Vagina (tissue), 2 donors: ENCODE measurements around the gene BSN. TPM values are rescaled to one million over a fixed set of nuclear protein-coding genes. Genes with fewer than 3 reads are reported as not detected.

Experiments used
- DNase-seq, 2 donors: peaks; one replicate each; pipeline ENCODE4 v3.0.0-alpha.2; 2017; ENCODE audit errors: extremely low spot score in 2 of 2
- H3K27ac ChIP-seq: fragments of 200-600 bp; sonication (generic); one replicate; pipeline ENCODE4 v1.5.1; 2019
- H3K27me3 ChIP-seq: fragments of 200-600 bp; sonication (generic); one replicate; pipeline ENCODE4 v1.5.1; 2019
- H3K36me3 ChIP-seq, 2 donors: fragments of 200-600 bp; sonication (generic); one replicate each; pipeline ENCODE4 v1.5.1; 2017 to 2019
- H3K4me1 ChIP-seq: fragments of 200-600 bp; sonication (generic); one replicate; pipeline ENCODE4 v1.5.1; 2019
- H3K4me3 ChIP-seq, 2 donors: fragments of 200-600 bp; sonication (generic); 1 replicate in 1 of 2; 2 replicates in 1 of 2; pipeline ENCODE4 v1.5.1; 2016 to 2019
- H3K9me3 ChIP-seq: fragments of 200-600 bp; sonication (generic); one replicate; pipeline ENCODE4 v1.5.1; 2019
- CTCF ChIP-seq, 3 experiments: fragments of 450-650 bp in 2 of 3; fragments of 200-600 bp in 1 of 3; sonication (generic) in 1 of 3; IDR thresholded peaks; one replicate each; pipeline ENCODE4 v1.5.1; 2017 to 2019; ENCODE audit warnings: antibody characterized with exemption in 3 of 3, mild to moderate bottlenecking in 2 of 3, moderate library complexity in 2 of 3
- POLR2A ChIP-seq, 2 donors: fragments of 450-650 bp; IDR thresholded peaks; one replicate each; pipeline ENCODE4 v1.6.1; 2017; ENCODE audit warnings: antibody characterized with exemption in 2 of 2, mild to moderate bottlenecking in 2 of 2, moderate library complexity in 2 of 2
- POLR2AphosphoS5 ChIP-seq, 2 donors: sonication (generic); formaldehyde crosslinking; IDR thresholded peaks; one replicate each; pipeline ENCODE4 v1.9.0; 2017; ENCODE audit warnings: antibody characterized with exemption in 2 of 2, mild to moderate bottlenecking in 2 of 2, low read depth in 1 of 2; ENCODE audit not compliant: insufficient read depth in 1 of 2
- intact Hi-C: fragments of 100-400 bp; cut with DNase I; formaldehyde crosslinking; loops from one replicate; pipeline ENCODE4 v1.15.1; 2023
- total RNA-seq: library from RNA; depleted of rRNA; stranded (reverse); fragments of >200 nt; gene quantifications from one replicate; pipeline ENCODE4 v1.2.3, GENCODE V29; 2016

Gene BSN
- total RNA-seq, 1 donor from 2014 or later: 0.74 TPM

GRCh38 chr3:49673121-49673714 lies 118.9 kb downstream of the BSN start:
- DNase-seq: no peak
- H3K27ac ChIP-seq: peak overlapping the region; percentile 78
- TF ChIP-seq POLR2AphosphoS5 (IDR thresholded peaks at IDR 0.05; ENCODE audit: insufficient read depth in 1 of 2, low read depth in 1 of 2) (no peak), POLR2A (IDR thresholded peaks at IDR 0.05) (no peak), CTCF (IDR thresholded peaks at IDR 0.05) (no peak)
- intact Hi-C loops: loop anchor here (5.0 kb wide), 2 partner anchors 131 to 396 kb away; partner anchors contain the start of gene C3orf62
- peak overlapping the region; percentile 74 to 98 for H3K4me3 ChIP-seq
- peaks cover 0 to 17% of the 10 kb centered on the region in 2 donors for H3K36me3 ChIP-seq
- H3K9me3 ChIP-seq: no peaks in the 10 kb centered on the region
- H3K27me3 ChIP-seq: no peaks in the 10 kb centered on the region
- H3K4me1 ChIP-seq: peaks cover 24% of the 10 kb centered on the region

DNA sequence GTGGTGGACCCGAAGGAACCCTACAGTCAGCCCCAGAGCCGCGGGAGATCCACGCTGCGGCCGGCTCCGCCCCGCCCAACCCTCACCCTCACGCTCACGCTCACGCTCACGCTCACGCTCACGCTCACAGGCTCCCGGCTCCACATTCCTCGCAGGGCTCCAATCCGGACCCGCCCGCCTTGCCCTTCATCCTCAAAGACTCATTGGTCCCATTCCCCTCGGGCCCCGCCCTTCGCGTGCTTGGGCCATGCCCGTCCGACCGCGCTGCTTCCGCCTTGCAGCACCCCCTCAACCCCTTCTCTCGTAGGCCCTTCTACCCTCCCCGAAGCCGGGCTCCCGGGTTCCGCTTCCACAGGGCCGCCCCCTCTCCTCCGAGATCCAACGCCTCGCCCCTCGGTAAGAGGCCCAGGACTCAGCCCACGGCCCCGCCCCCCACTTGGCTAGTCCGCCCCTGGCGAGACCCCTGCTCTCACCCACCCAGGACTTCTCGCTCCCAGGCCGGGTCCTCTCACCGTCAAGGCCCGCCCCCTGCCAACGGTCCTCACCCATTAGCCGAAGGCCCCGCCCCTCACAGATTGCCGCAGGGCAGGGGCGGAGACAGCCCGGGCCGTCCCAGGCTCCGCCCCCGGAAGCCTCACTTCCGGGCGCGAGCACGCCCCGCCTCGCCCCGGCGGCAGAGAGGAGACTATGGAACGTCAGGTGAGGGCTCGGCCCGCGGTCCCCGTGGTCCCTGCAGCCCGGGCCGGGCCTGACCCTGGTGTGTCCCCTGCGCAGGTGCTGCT lies 119.6 kb downstream of the BSN start, which contains the start of gene APEH:
Gene APEH, plus strand, starts transcription at position 637 of the 782 bp plus-strand sequence. Its CDS starts 51 bp downstream, at position 688.
- Histone ChIP-seq H3K36me3 (peaks cover 0 to 24% of the 10 kb centered on the region in 2 donors), H3K9me3 (no peaks in the 10 kb centered on the region), H3K27me3 (no peaks in the 10 kb centered on the region), H3K4me3 (peak within 1 kb of the TSS; percentile 74 to 98), H3K4me1 (peaks cover 24% of the 10 kb centered on the region), H3K27ac (peak within 1 kb of the TSS; percentile 78)
- peak; percentile 60 to 86 for TF ChIP-seq POLR2AphosphoS5 (IDR thresholded peaks at IDR 0.05; ENCODE audit: insufficient read depth in 1 of 2, low read depth in 1 of 2)
- peak in 1 of 2 donors; percentile 19 for TF ChIP-seq POLR2A (IDR thresholded peaks at IDR 0.05)
- no peak for TF ChIP-seq CTCF (IDR thresholded peaks at IDR 0.05)
- peak in 1 of 2 donors; percentile 95 for DNase-seq
- intact Hi-C loops: loop anchor here (5.0 kb wide), 2 partner anchors 132 to 397 kb away; partner anchors contain the start of gene C3orf62

DNA sequence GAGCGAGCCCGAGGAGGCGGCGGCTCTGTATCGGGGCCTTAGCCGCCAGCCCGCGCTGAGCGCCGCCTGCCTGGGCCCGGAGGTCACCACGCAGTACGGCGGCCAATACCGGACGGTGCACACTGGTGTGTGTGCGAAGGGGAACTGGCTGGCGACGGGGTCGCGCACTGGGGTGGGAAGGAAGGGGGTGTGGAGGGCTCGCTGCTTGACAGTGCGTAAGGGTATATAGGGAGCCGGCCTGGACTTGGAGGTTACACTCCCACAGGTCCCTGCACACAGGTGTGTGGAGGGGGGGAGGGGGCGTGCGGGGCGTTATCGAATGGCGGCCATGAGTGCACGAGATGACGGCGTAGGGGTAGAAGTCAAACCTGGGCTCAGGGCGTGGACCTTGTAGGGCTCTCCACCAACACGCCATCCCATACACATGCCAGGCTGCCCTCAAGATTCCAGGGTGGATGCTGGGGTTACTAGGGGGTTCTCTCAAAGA lies 120.3 kb downstream of the BSN start:
- Histone ChIP-seq H3K27me3 (no peaks in the 10 kb centered on the region), H3K4me3 (peak overlapping the region; percentile 74 to 98), H3K27ac (peak overlapping the region; percentile 78), H3K9me3 (no peaks in the 10 kb centered on the region), H3K4me1 (peaks cover 24% of the 10 kb centered on the region), H3K36me3 (peaks cover 0 to 30% of the 10 kb centered on the region in 2 donors)
- TF ChIP-seq POLR2AphosphoS5 (IDR thresholded peaks at IDR 0.05; ENCODE audit: insufficient read depth in 1 of 2, low read depth in 1 of 2) (peak in 1 of 2 donors; percentile 4), CTCF (IDR thresholded peaks at IDR 0.05) (no peak), POLR2A (IDR thresholded peaks at IDR 0.05) (no peak)
- DNase-seq: no peak
- intact Hi-C loops: loop anchor here (5.0 kb wide), 2 partner anchors 132 to 397 kb away; partner anchors contain the start of gene C3orf62

DNA sequence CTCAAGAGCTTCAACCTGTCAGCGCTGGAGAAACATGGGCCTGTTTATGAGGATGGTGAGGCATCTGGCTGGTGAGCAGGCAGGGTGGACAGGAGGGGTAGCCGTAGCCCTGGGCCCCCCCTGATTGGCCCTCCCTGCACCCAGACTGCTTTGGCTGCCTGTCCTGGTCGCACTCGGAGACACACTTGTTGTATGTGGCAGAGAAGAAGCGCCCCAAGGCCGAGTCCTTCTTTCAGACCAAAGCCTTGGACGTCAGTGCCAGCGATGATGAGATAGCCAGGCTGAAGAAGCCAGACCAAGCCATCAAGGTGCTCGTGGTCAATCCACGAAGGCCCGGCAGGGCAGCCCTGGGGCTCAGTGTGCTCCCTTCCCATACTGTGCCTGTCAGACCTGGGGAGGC lies 121.6 kb downstream of the BSN start:
- Histone ChIP-seq H3K4me1 (peaks cover 24% of the 10 kb centered on the region), H3K27me3 (no peaks in the 10 kb centered on the region), H3K36me3 (peaks cover 0 to 44% of the 10 kb centered on the region in 2 donors), H3K9me3 (no peaks in the 10 kb centered on the region), H3K27ac (no peak overlapping the region), H3K4me3 (no peak overlapping the region)
- DNase-seq: no peak
- no peak for TF ChIP-seq POLR2AphosphoS5 (IDR thresholded peaks at IDR 0.05; ENCODE audit: insufficient read depth in 1 of 2, low read depth in 1 of 2)
- no peak for TF ChIP-seq POLR2A (IDR thresholded peaks at IDR 0.05)
- TF ChIP-seq CTCF (IDR thresholded peaks at IDR 0.05): no peak
- intact Hi-C loops: no loop called here
